WTC11 (cell line): ENCODE measurements around the gene TRIP10. TPM values are rescaled to one million over a fixed set of nuclear protein-coding genes. Genes with fewer than 3 reads are reported as not detected.
A peak's percentile ranks its signal among the peaks of the same experiment; 100 is the strongest.

Experiments used
- ATAC-seq: fragments of 200-7000 bp; cut with Tn5 transposase; 2 replicates; pipeline ENCODE4 v1.10.0; 2021; ENCODE audit warnings: mild to moderate bottlenecking, moderate library complexity
- CTCF ChIA-PET: fragments of 300-600 bp; sonication (Branson Sonifier 250); formaldehyde crosslinking; loops from one replicate; lab custom pipeline; 2021; ENCODE audit warnings: antibody characterized with exemption; lab: Charles Lee
- POLR2A ChIA-PET: fragments of 350-600 bp; sonication (Branson Sonifier 250); formaldehyde crosslinking; loops from one replicate; lab custom pipeline; 2021; ENCODE audit warnings: antibody characterized with exemption; lab: Charles Lee
- DNase-seq: peaks from one replicate; pipeline ENCODE4 v3.0.0; 2021; ENCODE audit warnings: low spot score
- H3K27ac Mint-ChIP-seq: 2 replicates; pipeline ENCODE4 v1.8.0; 2021; ENCODE audit warnings: mixed read lengths
- H3K27me3 Mint-ChIP-seq: 2 replicates; pipeline ENCODE4 v1.8.0; 2021; ENCODE audit warnings: low read depth, mild to moderate bottlenecking, moderate library complexity, mixed read lengths
- H3K36me3 Mint-ChIP-seq: 2 replicates; pipeline ENCODE4 v1.8.0; 2021; ENCODE audit warnings: mixed read lengths
- H3K4me1 Mint-ChIP-seq: 2 replicates; pipeline ENCODE4 v1.8.0; 2022; ENCODE audit warnings: mixed read lengths
- H3K4me3 Mint-ChIP-seq: 2 replicates; pipeline ENCODE4 v1.8.0; 2021; ENCODE audit warnings: mild to moderate bottlenecking, moderate library complexity, mixed read lengths
- H3K9me3 Mint-ChIP-seq: 2 replicates; pipeline ENCODE4 v1.8.0; 2021; ENCODE audit warnings: mixed read lengths
- ATF1 ChIP-seq: sonication (generic); formaldehyde crosslinking; IDR thresholded peaks from 2 replicates; pipeline ENCODE4 v1.8.1; 2023; ENCODE audit warnings: mild to moderate bottlenecking, moderate library complexity, missing genetic modification reagents
- E2F4 ChIP-seq: sonication (generic); formaldehyde crosslinking; IDR thresholded peaks from 2 replicates; pipeline ENCODE4 v1.8.1; 2022; ENCODE audit warnings: low read depth, mild to moderate bottlenecking, moderate library complexity, missing genetic modification reagents, borderline replicate concordance
- ELF4 ChIP-seq: sonication (generic); formaldehyde crosslinking; IDR thresholded peaks from 2 replicates; pipeline ENCODE4 v1.8.1; 2022; ENCODE audit warnings: low read depth, mild to moderate bottlenecking, moderate library complexity, missing genetic modification reagents
- EMX1 ChIP-seq: fragments of 250-450 bp; sonication (Bioruptor Pico); IDR thresholded peaks from 2 replicates; pipeline ENCODE4 v1.8.0; 2021; ENCODE audit warnings: mild to moderate bottlenecking
- FOXP4 ChIP-seq: sonication (generic); formaldehyde crosslinking; IDR thresholded peaks from 2 replicates; pipeline ENCODE4 v1.8.0; 2022; ENCODE audit warnings: mild to moderate bottlenecking, missing genetic modification reagents
- GTF2I ChIP-seq: fragments of 250-450 bp; sonication (Bioruptor Pico); conservative IDR thresholded peaks from 2 replicates; pipeline ENCODE4 v1.4.0; 2021; ENCODE audit warnings: mild to moderate bottlenecking
- KAT7 ChIP-seq: sonication (generic); formaldehyde crosslinking; IDR thresholded peaks from 2 replicates; pipeline ENCODE4 v1.8.1; 2023; ENCODE audit warnings: missing genetic modification reagents, mild to moderate bottlenecking, borderline replicate concordance
- NFATC4 ChIP-seq: fragments of 250-450 bp; sonication (Bioruptor Pico); IDR thresholded peaks from 2 replicates; pipeline ENCODE4 v1.9.0; 2021; ENCODE audit warnings: mild to moderate bottlenecking
- NFE2L1 ChIP-seq: sonication (generic); formaldehyde crosslinking; IDR thresholded peaks from 2 replicates; pipeline ENCODE4 v1.8.1; 2023; ENCODE audit warnings: missing genetic modification reagents
- NR3C1 ChIP-seq: sonication (generic); formaldehyde crosslinking; conservative IDR thresholded peaks from 2 replicates; pipeline ENCODE4 v1.8.1; 2023; ENCODE audit warnings: low read depth, mild to moderate bottlenecking, missing genetic modification reagents
- OVOL2 ChIP-seq: fragments of 250-450 bp; sonication (Bioruptor Pico); IDR thresholded peaks from 2 replicates; pipeline ENCODE4 v1.9.0; 2021; ENCODE audit warnings: mild to moderate bottlenecking, borderline replicate concordance
- PREB ChIP-seq: sonication (generic); formaldehyde crosslinking; IDR thresholded peaks from 2 replicates; pipeline ENCODE4 v1.8.1; 2022; ENCODE audit warnings: mild to moderate bottlenecking, missing genetic modification reagents, moderate library complexity, borderline replicate concordance
- PRRX2 ChIP-seq: fragments of 250-450 bp; sonication (Bioruptor Pico); IDR thresholded peaks from 2 replicates; pipeline ENCODE4 v1.8.0; 2021; ENCODE audit warnings: mild to moderate bottlenecking
- RORB ChIP-seq: fragments of 250-450 bp; sonication (Bioruptor Pico); IDR thresholded peaks from 2 replicates; pipeline ENCODE4 v1.9.0; 2021; ENCODE audit warnings: mild to moderate bottlenecking
- STAT6 ChIP-seq: sonication (generic); formaldehyde crosslinking; conservative IDR thresholded peaks from 2 replicates; pipeline ENCODE4 v1.8.1; 2023; ENCODE audit warnings: mild to moderate bottlenecking, low read depth, missing genetic modification reagents, moderate library complexity
- TEAD1 ChIP-seq: sonication (generic); formaldehyde crosslinking; IDR thresholded peaks from 2 replicates; pipeline ENCODE4 v1.8.0; 2022; ENCODE audit warnings: mild to moderate bottlenecking, missing genetic modification reagents
- TP53 ChIP-seq: sonication (generic); formaldehyde crosslinking; IDR thresholded peaks from 2 replicates; pipeline ENCODE4 v1.8.1; 2023; ENCODE audit warnings: mild to moderate bottlenecking, missing genetic modification reagents
- ZBTB21 ChIP-seq: sonication (generic); formaldehyde crosslinking; IDR thresholded peaks from 2 replicates; pipeline ENCODE4 v1.8.1; 2023; ENCODE audit warnings: mild to moderate bottlenecking, missing genetic modification reagents, borderline replicate concordance
- ZBTB43 ChIP-seq: sonication (generic); formaldehyde crosslinking; IDR thresholded peaks from 2 replicates; pipeline ENCODE4 v1.8.1; 2023; ENCODE audit warnings: mild to moderate bottlenecking, missing genetic modification reagents
- ZNF219 ChIP-seq: sonication (generic); formaldehyde crosslinking; IDR thresholded peaks from 2 replicates; pipeline ENCODE4 v1.8.0; 2023; ENCODE audit warnings: missing genetic modification reagents, mild to moderate bottlenecking, borderline replicate concordance
- ZNF317 ChIP-seq: sonication (generic); formaldehyde crosslinking; IDR thresholded peaks from 2 replicates; pipeline ENCODE4 v1.8.1; 2023; ENCODE audit warnings: low read depth, mild to moderate bottlenecking, moderate library complexity, missing genetic modification reagents, borderline replicate concordance
- total RNA-seq: library from RNA; stranded (reverse); gene quantifications from 3 replicates; pipeline ENCODE4 v1.2.3, GENCODE V29; 2021

The TRIP10 gene
- total RNA-seq, 1 experiment from 2014 or later, result 76.6 TPM

GRCh38 chr19:6743714-6744380 lies 4.4 kb downstream of the TRIP10 start:
- Mint-ChIP-seq H3K4me1 (peaks cover 34% of the 10 kb centered on the region), H3K4me3 (peak overlapping the region; percentile 37), H3K36me3 (peaks cover 54% of the 10 kb centered on the region), H3K27me3 (no peaks in the 10 kb centered on the region), H3K27ac (peak overlapping the region; percentile 92), H3K9me3 (no peaks in the 10 kb centered on the region)
- DNase-seq (no peak), ATAC-seq (no peak)
- ChIA-PET CTCF (interaction anchor here (0.6 to 1.4 kb wide), 4 partner anchors 9 to 950 kb away, joined by 3 to 4 read pairs (median 3); partner anchors contain the start of gene DENND1C), POLR2A (interaction anchor here (1.4 kb wide), 1 partner anchor 9 kb away, joined by 6 read pairs; no protein-coding TSS in a partner anchor)
- TF ChIP-seq FOXP4 (CRISPR knock-in tag), result no peak
- no peak for TF ChIP-seq EMX1 (CRISPR knock-in tag)
- no peak for TF ChIP-seq E2F4 (CRISPR knock-in tag)
- 0 out of 2 replicates have a peak, but pooled peaks have one; percentile 45 for TF ChIP-seq ZNF317 (CRISPR knock-in tag)
- no peak for TF ChIP-seq ZBTB43 (CRISPR knock-in tag)

GRCh38 chr19:6744381-6745301 lies 5.2 kb downstream of the TRIP10 start:
- H3K27ac Mint-ChIP-seq, result peak overlapping the region; percentile 92
- POLR2A ChIA-PET, result no interaction called here
- H3K4me1 Mint-ChIP-seq, result peaks cover 30% of the 10 kb centered on the region
- H3K36me3 Mint-ChIP-seq, result peaks cover 60% of the 10 kb centered on the region
- peak overlapping the region; percentile 37 for H3K4me3 Mint-ChIP-seq
- H3K27me3 Mint-ChIP-seq, result no peaks in the 10 kb centered on the region
- CTCF ChIA-PET, result interaction anchor here (0.6 to 1.4 kb wide), 3 partner anchors 8 to 951 kb away, joined by 3 to 4 read pairs (median 3); no protein-coding TSS in a partner anchor
- no peaks in the 10 kb centered on the region for H3K9me3 Mint-ChIP-seq
- no peak for ATAC-seq
- no peak for DNase-seq
- TF ChIP-seq ZNF219, result no peak
- TF ChIP-seq NR3C1 (CRISPR knock-in tag), result no peak
- TF ChIP-seq NFE2L1 (CRISPR knock-in tag), result no peak
- TF ChIP-seq GTF2I (CRISPR knock-in tag), result no peak
- TF ChIP-seq NFATC4 (CRISPR knock-in tag), result no peak
- TF ChIP-seq TP53 (CRISPR knock-in tag), result no peak
- TF ChIP-seq ZNF317 (CRISPR knock-in tag), result no peak
- TF ChIP-seq RORB (CRISPR knock-in tag), result no peak
- TF ChIP-seq KAT7 (CRISPR knock-in tag), result no peak
- no peak for TF ChIP-seq PRRX2 (CRISPR knock-in tag)
- TF ChIP-seq ATF1 (CRISPR knock-in tag), result no peak
- no peak for TF ChIP-seq TEAD1 (CRISPR knock-in tag)
- no peak for TF ChIP-seq ZBTB43 (CRISPR knock-in tag)
- no peak for TF ChIP-seq PREB (CRISPR knock-in tag)
- TF ChIP-seq ZBTB21 (CRISPR knock-in tag), result no peak
- TF ChIP-seq STAT6 (CRISPR knock-in tag), result no peak
- no peak for TF ChIP-seq OVOL2 (CRISPR knock-in tag)
- no peak for TF ChIP-seq ELF4 (CRISPR knock-in tag)
